ENCODE measurements around the gene MUCL3. TPM values are rescaled to one million over a fixed set of nuclear protein-coding genes. Genes with fewer than 3 reads are reported as not detected.

Gene MUCL3
- total RNA-seq, 4 donors from 2014 or later, result not detected

Small RNA genes within 50 kb of the gene (small RNA-seq; reads per million reads assigned to genes)
- 0 reads per million in 3 donors for gene RF00019

Other genes with a start within 250 kb of the MUCL3 start
- gene NRM, start 250.0 kb upstream of the MUCL3 start, total RNA-seq, result 10 to 100 TPM in 1 of 4 donors, 1 to 10 TPM in 3; 4.6 to 10.2 (median 6.2) TPM
- gene MDC1, start 223.7 kb upstream of the MUCL3 start, total RNA-seq, result 10 to 100 TPM; 10.8 to 20.3 (median 13.1) TPM
- 100 to 1,000 TPM; 208 to 398 (median 272) TPM for gene TUBB, start 220.6 kb upstream of the MUCL3 start, total RNA-seq
- 100 to 1,000 TPM; 115 to 214 (median 166) TPM for gene FLOT1, start 198.3 kb upstream of the MUCL3 start, total RNA-seq
- gene IER3, start 196.4 kb upstream of the MUCL3 start, total RNA-seq, result 10 to 100 TPM in 2 of 4 donors, 1 to 10 TPM in 2; 8.9 to 45.4 (median 11.0) TPM
- gene DDR1, start 56.5 kb upstream of the MUCL3 start, total RNA-seq, result 10 to 100 TPM; 10.4 to 37.9 (median 23.3) TPM
- 10 to 100 TPM in 1 of 4 donors, 1 to 10 TPM in 3; 6.3 to 15.4 (median 8.2) TPM for gene GTF2H4, start 32.8 kb upstream of the MUCL3 start, total RNA-seq
- gene VARS2, start 26.7 kb upstream of the MUCL3 start, total RNA-seq, result 10 to 100 TPM in 3 of 4 donors, 1 to 10 TPM in 1; 6.6 to 16.9 (median 12.6) TPM
- 1 to 10 TPM in 1 of 4 donors, not detected in 3; 1.1 TPM for gene SFTA2, start 8.8 kb upstream of the MUCL3 start, total RNA-seq
- 1 to 10 TPM in 1 of 4 donors, not detected in 3; 2.1 TPM for gene MUC21, start 42.7 kb downstream of the MUCL3 start, total RNA-seq
- not detected for gene MUC22, start 69.5 kb downstream of the MUCL3 start, total RNA-seq
- gene C6orf15, start 171.6 kb downstream of the MUCL3 start, total RNA-seq, result not detected
- gene PSORS1C1, start 173.8 kb downstream of the MUCL3 start, total RNA-seq, result 1 to 10 TPM in 3 of 4 donors, under 1 TPM in 1; 0.34 to 1.2 (median 1.1) TPM
- gene CDSN, start 179.5 kb downstream of the MUCL3 start, total RNA-seq, result not detected
- gene PSORS1C2, start 198.1 kb downstream of the MUCL3 start, total RNA-seq, result not detected
- gene CCHCR1, start 216.8 kb downstream of the MUCL3 start, total RNA-seq, result 10 to 100 TPM in 2 of 4 donors, 1 to 10 TPM in 2; 5.8 to 11.6 (median 9.4) TPM
- gene TCF19, start 217.6 kb downstream of the MUCL3 start, total RNA-seq, result 1 to 10 TPM; 2.3 to 6.7 (median 5.8) TPM
- gene POU5F1, start 229.7 kb downstream of the MUCL3 start, total RNA-seq, result 1 to 10 TPM in 1 of 4 donors, not detected in 3; 1.3 TPM